Immature natural killer cell (primary cell): ENCODE results near the gene CNOT4. TPM values are rescaled to one million over a fixed set of nuclear protein-coding genes. Genes with fewer than 3 reads are reported as not detected.
"Not testable (repeated sequence)": the region's sequence is repeated elsewhere in the genome, so short reads cannot be mapped to it uniquely, and the experiment has no call there.

ENCODE experiments used
- DNase-seq, 3 donors: peaks; one replicate each; pipeline ENCODE4 v3.0.0; 2022; ENCODE audit warnings: mixed read lengths in 1 of 3
- H3K27ac Mint-ChIP-seq, 6 donors: one replicate each; pipeline ENCODE4 v1.8.0; 2020; ENCODE audit warnings: mixed read lengths in 6 of 6, mild to moderate bottlenecking in 5 of 6, inconsistent platforms in 4 of 6, moderate library complexity in 3 of 6
- H3K27me3 Mint-ChIP-seq, 3 donors: one replicate each; pipeline ENCODE4 v1.8.0; 2020 to 2021; ENCODE audit warnings: low read depth in 3 of 3, mild to moderate bottlenecking in 3 of 3, mixed read lengths in 3 of 3, moderate library complexity in 3 of 3, inconsistent platforms in 1 of 3
- H3K36me3 Mint-ChIP-seq, 3 donors: one replicate each; pipeline ENCODE4 v1.8.0; 2020; ENCODE audit warnings: mixed read lengths in 3 of 3, inconsistent platforms in 2 of 3, mild to moderate bottlenecking in 2 of 3
- H3K4me1 Mint-ChIP-seq, 2 donors: one replicate each; pipeline ENCODE4 v1.8.0; 2020; ENCODE audit warnings: inconsistent platforms in 2 of 2, mild to moderate bottlenecking in 2 of 2, mixed read lengths in 2 of 2, moderate library complexity in 1 of 2
- H3K4me3 Mint-ChIP-seq, 5 donors: one replicate each; pipeline ENCODE4 v1.8.0; 2020; ENCODE audit warnings: mild to moderate bottlenecking in 5 of 5, mixed read lengths in 5 of 5, inconsistent platforms in 3 of 5, moderate library complexity in 3 of 5
- H3K9me3 Mint-ChIP-seq, 6 donors: one replicate each; pipeline ENCODE4 v1.8.0; 2020; ENCODE audit warnings: mild to moderate bottlenecking in 6 of 6, mixed read lengths in 6 of 6, inconsistent platforms in 4 of 6, moderate library complexity in 3 of 6
- polyA plus RNA-seq, 3 donors: library from polyadenylated mRNA; unstranded; fragments of 300-500 nt; fragmentation: Illumina TruSeq; gene quantifications; one replicate each; pipeline ENCODE4 v1.2.3, GENCODE V29; 2021

Gene CNOT4
- polyA plus RNA-seq, 3 donors from 2014 or later = 8.9 to 17.1 (median 10.8) TPM

GRCh38 chr7:135497161-135497560 lies 12.7 kb downstream of the CNOT4 start:
- not testable (repeated sequence) for H3K36me3 Mint-ChIP-seq, H3K4me3 Mint-ChIP-seq, DNase-seq, H3K27me3 Mint-ChIP-seq, H3K9me3 Mint-ChIP-seq, H3K27ac Mint-ChIP-seq
- peaks cover 48 to 62% of the 10 kb centered on the region in 2 donors for H3K4me1 Mint-ChIP-seq

DNA sequence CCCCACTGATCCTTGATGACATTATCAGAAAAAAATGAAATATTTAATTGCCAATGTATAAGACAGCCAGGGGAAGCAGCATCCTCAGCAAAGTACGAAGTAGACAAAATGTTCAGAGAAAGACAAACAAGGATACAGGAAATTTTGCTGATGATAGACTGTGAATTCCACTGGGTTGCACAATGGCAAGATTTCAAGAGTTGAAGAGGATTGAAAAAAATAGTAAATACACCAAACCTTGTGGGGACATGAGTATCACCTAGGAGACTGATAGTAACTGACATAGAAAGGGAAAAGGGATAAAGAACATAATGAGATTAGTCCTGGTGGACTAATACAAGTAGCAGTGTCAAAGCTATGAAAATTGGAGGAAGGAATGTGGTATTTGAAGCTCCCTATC lies 16.5 kb downstream of the CNOT4 start:
- no peak overlapping the region for H3K4me3 Mint-ChIP-seq
- no peak for DNase-seq
- H3K36me3 Mint-ChIP-seq = no peaks in the 10 kb centered on the region
- peak overlapping the region in 2 of 6 donors; percentile 13 to 53 for H3K27ac Mint-ChIP-seq
- H3K4me1 Mint-ChIP-seq = peaks cover 25 to 28% of the 10 kb centered on the region in 2 donors
- H3K27me3 Mint-ChIP-seq = no peaks in the 10 kb centered on the region
- H3K9me3 Mint-ChIP-seq = no peaks in the 10 kb centered on the region

GRCh38 chr7:135492151-135492550 lies 17.8 kb downstream of the CNOT4 start:
- H3K36me3 Mint-ChIP-seq = no peaks in the 10 kb centered on the region
- no peaks in the 10 kb centered on the region for H3K9me3 Mint-ChIP-seq
- no peak overlapping the region for H3K4me3 Mint-ChIP-seq
- H3K27me3 Mint-ChIP-seq = no peaks in the 10 kb centered on the region
- H3K27ac Mint-ChIP-seq = no peak overlapping the region
- no peak for DNase-seq
- peaks cover 17 to 18% of the 10 kb centered on the region in 2 donors for H3K4me1 Mint-ChIP-seq

GRCh38 chr7:135490783-135491182 lies 19.1 kb downstream of the CNOT4 start:
- DNase-seq = no peak
- Mint-ChIP-seq H3K4me3 (no peak overlapping the region), H3K27me3 (no peaks in the 10 kb centered on the region), H3K4me1 (peaks cover 16 to 23% of the 10 kb centered on the region in 2 donors), H3K27ac (no peak overlapping the region), H3K9me3 (no peaks in the 10 kb centered on the region), H3K36me3 (no peaks in the 10 kb centered on the region)

- Mint-ChIP-seq H3K9me3 (no peaks in the 10 kb centered on the region), H3K4me1 (peaks cover 20 to 28% of the 10 kb centered on the region in 2 donors), H3K27ac (no peak overlapping the region), H3K27me3 (no peaks in the 10 kb centered on the region), H3K36me3 (no peaks in the 10 kb centered on the region), H3K4me3 (no peak overlapping the region)
- DNase-seq = no peak
These were observed 20.1 kb downstream of the CNOT4 start for GRCh38 chr7:135489791-135490190.

- no peak overlapping the region for H3K4me3 Mint-ChIP-seq
- H3K9me3 Mint-ChIP-seq = no peaks in the 10 kb centered on the region
- DNase-seq = no peak
- no peaks in the 10 kb centered on the region for H3K27me3 Mint-ChIP-seq
- peaks cover 0 to 3% (median 0%) of the 10 kb centered on the region in 3 donors for H3K36me3 Mint-ChIP-seq
- H3K4me1 Mint-ChIP-seq = peaks cover 27 to 42% of the 10 kb centered on the region in 2 donors
- peak overlapping the region in 2 of 6 donors; percentile 26 to 64 for H3K27ac Mint-ChIP-seq
These were observed 23.5 kb downstream of the CNOT4 start for GRCh38 chr7:135486261-135486920.

GRCh38 chr7:135481598-135481979 lies 28.3 kb downstream of the CNOT4 start:
- H3K9me3 Mint-ChIP-seq = no peaks in the 10 kb centered on the region
- H3K36me3 Mint-ChIP-seq = peaks cover 0 to 7% (median 6%) of the 10 kb centered on the region in 3 donors
- H3K27me3 Mint-ChIP-seq = no peaks in the 10 kb centered on the region
- H3K4me3 Mint-ChIP-seq = no peak overlapping the region
- DNase-seq = no peak
- peaks cover 36 to 56% of the 10 kb centered on the region in 2 donors for H3K4me1 Mint-ChIP-seq
- peak overlapping the region in 3 of 6 donors; percentile 7 to 39 (median 8) for H3K27ac Mint-ChIP-seq

GRCh38 chr7:135480966-135481597 lies 28.8 kb downstream of the CNOT4 start:
- Mint-ChIP-seq H3K4me1 (peaks cover 36 to 55% of the 10 kb centered on the region in 2 donors), H3K27me3 (no peaks in the 10 kb centered on the region), H3K27ac (peak overlapping the region in 2 of 6 donors; percentile 7 to 8), H3K4me3 (peak overlapping the region in 2 of 5 donors; percentile 4 to 47), H3K9me3 (no peaks in the 10 kb centered on the region), H3K36me3 (peaks cover 0 to 7% (median 6%) of the 10 kb centered on the region in 3 donors)
- no peak for DNase-seq

- Mint-ChIP-seq H3K36me3 (peaks cover 0 to 6% (median 4%) of the 10 kb centered on the region in 3 donors), H3K27me3 (peaks cover 0 to 4% (median 1%) of the 10 kb centered on the region in 3 donors), H3K4me1 (peaks cover 20 to 43% of the 10 kb centered on the region in 2 donors), H3K27ac (no peak overlapping the region), H3K4me3 (no peak overlapping the region), H3K9me3 (no peaks in the 10 kb centered on the region)
- DNase-seq = no peak
These were observed 34.4 kb downstream of the CNOT4 start for GRCh38 chr7:135475521-135475920.

GRCh38 chr7:135469705-135470104 lies 40.2 kb downstream of the CNOT4 start:
- not testable (repeated sequence) for H3K36me3 Mint-ChIP-seq, H3K4me3 Mint-ChIP-seq, H3K9me3 Mint-ChIP-seq, H3K27me3 Mint-ChIP-seq, DNase-seq
- H3K4me1 Mint-ChIP-seq = peaks cover 29 to 59% of the 10 kb centered on the region in 2 donors
- peak overlapping the region in 3 of 6 donors; percentile 1 to 17 (median 2) for H3K27ac Mint-ChIP-seq

DNA sequence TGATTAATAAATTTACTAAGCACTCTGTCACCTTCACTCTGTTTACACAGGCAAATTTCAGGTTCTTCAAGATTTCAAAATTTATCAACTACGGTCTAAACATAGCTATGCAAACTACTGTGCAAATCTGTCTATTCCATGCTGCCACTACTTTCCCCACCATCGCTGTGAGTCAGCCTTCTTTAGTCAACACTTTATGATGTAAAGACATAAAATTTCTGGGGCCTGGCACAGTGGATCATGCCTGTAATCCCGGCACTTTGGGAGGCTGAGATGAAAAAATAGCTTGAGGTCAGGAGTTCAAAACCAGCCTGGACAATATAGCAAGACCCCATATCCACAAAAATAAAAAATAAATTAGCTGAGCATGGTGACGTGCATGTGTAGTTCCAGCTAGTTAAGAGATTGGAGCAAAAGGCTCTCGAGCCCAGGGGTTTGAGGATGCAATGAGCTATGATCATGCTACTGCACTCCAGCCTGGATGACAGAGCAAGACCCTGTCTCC lies 42.6 kb downstream of the CNOT4 start:
- H3K9me3 Mint-ChIP-seq = no peaks in the 10 kb centered on the region

DNA sequence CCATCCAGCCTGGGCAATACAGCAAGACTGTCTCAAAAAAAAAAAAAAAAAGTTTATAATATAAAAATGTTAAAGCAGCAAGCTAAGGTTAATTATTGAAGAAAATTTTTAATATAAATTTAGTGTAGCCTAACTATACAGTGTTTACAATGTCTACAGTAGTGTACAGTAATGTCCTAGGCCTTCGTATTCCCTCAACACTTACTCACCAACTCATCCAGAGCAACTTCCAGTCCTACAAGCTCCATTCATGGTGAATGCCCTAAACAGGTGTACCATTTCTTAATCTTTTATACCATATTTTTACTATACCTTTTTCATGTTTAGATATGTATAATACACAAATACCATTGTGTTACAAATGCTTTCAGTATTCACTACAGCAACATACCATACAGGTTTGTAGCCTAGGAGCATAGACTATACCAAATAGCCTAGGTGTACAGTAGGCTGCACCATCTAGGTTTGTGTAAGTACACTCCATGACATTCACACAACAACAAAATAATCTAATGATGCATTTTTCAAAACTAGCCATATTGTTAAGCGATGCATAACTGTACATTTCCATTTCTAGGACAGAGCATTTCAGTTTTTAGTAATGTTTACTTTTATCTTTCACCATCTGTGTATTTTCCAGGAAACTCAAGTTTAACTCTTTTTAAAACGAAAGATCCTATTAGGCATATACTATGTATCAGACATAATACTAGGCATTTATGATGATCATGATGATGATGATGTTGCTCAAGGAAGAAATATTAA lies 43.3 kb downstream of the CNOT4 start:
- Mint-ChIP-seq H3K4me3 (peak overlapping the region in 3 of 5 donors; percentile 18 to 35 (median 26)), H3K4me1 (peaks cover 37 to 81% of the 10 kb centered on the region in 2 donors), H3K36me3 (no peaks in the 10 kb centered on the region), H3K9me3 (no peaks in the 10 kb centered on the region), H3K27ac (peak overlapping the region in 4 of 6 donors; percentile 7 to 64 (median 34)), H3K27me3 (no peaks in the 10 kb centered on the region)
- no peak for DNase-seq

More for the DNA sequence above, 42.6 kb downstream of the CNOT4 start:
- DNase-seq = no peak
- Mint-ChIP-seq H3K4me1 (peaks cover 37 to 79% of the 10 kb centered on the region in 2 donors), H3K4me3 (no peak overlapping the region), H3K36me3 (no peaks in the 10 kb centered on the region), H3K27ac (peak overlapping the region in 2 of 6 donors; percentile 29 to 30), H3K27me3 (no peaks in the 10 kb centered on the region)

DNA sequence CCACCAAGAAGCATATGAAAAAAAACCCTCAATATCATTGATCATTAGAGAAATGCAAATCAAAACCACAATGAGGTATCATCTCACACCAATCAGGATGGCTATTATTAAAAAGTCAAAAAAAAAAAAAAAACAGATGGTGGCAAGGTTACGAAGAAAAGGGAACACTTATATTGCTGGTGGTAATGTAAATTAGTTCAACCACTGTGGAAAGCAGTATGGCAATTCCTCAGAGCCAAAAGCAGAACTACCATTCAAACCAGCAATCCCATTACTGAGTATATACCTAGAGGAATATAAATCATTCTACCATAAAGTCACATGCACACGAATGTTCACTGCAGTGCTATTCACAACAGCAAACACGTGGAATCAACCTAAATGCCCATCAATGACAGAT lies 46.0 kb downstream of the CNOT4 start:
- H3K27me3 Mint-ChIP-seq = no peaks in the 10 kb centered on the region
- no peaks in the 10 kb centered on the region for H3K36me3 Mint-ChIP-seq
- H3K27ac Mint-ChIP-seq = no peak overlapping the region
- no peak for DNase-seq
- peaks cover 47 to 77% of the 10 kb centered on the region in 2 donors for H3K4me1 Mint-ChIP-seq
- H3K4me3 Mint-ChIP-seq = no peak overlapping the region
- no peaks in the 10 kb centered on the region for H3K9me3 Mint-ChIP-seq
